HG03139 (cell line): ENCODE results near the gene POC1B.

ENCODE experiments used
- ATAC-seq: cut with Tn5 transposase; IDR thresholded peaks from one replicate; pipeline ENCODE4 v1.9.1; 2021; ENCODE audit not compliant: unreplicated experiment

Gene POC1B

DNA sequence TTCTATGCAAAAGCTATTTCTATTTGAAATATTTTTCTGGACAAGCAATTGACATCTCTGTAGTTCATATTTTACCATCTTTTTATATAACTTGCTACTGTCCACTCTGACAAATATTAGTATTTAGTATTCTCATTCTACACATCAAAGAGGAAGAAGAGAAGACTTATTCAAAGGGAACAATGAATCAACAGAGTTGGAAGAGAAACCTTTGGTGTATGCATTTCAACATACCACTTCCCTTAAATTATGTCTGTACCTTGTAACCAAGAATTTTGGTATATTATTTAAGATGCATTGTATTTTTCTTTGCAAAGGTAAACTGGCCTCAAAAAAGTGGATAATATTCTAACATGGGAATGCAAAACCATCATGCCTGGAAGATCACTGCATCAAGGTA, 101.5 kb downstream of the POC1B start:
- ATAC-seq: no peak

DNA sequence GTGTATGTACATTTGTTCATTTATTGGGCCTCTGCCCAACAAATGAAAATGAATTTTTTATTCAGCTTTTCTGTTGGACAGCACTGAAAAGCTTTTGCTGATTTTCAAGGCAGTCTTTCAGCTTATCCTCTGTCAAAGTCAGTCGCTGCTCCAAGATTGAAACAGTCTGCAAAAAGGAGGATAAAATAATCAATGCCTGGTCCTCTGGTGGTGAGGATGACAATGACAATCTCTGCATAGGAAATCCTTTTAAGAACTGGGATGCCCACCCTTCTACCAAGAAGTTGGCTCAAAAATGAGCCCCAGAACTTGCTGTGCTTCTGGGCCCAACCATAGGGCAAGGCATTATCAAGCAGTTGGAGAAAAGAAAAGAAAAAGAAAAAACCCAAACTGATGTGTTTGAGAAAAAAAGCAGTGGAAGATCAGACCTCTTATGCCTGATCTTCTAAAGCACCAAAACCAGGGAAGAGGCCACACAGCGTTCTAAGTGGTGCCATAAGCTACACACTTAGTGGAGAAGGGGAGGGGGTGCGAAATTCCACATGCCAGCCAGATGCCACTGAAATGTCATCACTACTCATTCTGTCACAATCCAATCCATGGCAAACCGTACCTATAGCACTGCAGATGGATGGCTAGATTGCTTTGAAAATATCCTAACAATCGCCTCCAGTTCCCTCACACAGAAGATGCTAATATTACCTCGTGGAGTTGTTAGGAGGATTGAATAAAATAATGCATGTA, 104.6 kb downstream of the POC1B start:
- ATAC-seq: no peak

DNA sequence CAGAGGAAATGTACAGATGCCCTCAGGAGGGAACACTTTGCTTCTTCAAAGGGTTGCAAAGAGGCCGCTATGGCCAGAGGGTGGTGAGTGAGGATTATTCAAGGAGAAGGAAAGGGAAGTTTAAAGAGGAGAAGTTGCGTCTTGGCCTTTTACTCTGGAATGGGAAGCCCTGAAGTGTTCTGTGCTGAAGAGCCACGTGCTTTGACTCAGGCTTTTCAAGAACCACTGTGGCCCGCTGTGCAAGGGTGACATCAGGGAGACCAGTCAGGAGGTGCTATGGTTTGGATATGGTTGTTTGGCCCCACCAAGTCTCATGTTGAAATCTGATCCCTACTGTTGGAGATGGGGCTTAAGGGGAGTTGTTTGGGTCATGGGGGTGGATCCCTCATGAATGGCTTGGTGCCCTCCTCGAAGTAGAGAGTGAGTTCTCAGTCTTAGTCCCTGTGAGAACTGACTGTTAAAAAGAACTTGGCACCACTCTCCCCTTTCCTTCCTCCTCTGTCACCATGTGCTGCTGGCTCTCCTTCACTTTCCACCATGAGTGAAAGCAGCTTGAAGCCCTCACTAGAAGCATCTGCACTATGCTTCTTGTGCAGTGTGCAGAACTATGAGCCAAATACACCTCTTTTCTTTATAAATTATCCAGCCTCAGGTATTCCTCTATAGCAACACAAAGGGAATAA, 107.5 kb downstream of the POC1B start:
- no peak for ATAC-seq

DNA sequence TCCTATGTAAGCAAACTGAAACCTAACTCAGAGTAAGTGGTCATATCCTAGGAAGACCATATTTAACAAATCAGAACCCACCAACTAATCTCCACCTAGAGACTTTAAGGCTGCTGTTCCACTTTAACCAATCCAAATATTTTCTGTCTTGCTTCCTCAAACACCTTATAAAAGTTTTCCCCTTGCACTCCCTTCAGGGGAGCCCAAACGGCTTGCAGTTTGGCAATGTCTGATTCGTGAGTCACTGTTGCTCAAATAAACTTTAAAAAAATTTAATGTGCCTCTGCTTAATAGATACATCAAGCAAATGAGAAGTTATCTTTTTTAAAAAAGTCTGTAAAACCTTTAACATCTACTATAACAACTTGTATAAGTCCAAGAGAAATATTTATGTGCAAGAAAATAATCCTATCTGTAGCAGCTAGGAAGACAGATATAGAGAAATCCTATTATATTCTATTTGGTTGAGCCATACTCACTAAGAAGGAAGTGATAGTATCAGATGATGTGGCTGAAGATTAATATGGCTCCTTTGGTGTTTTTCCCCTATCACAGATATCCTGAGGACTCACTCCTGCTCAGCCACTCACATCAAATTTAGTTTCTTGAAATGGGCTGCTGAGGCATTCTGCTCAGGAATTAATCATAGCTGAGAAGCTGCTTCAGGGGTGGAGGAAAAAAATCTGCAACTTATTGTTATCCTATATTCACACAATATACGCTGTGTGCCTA, 108.4 kb downstream of the POC1B start:
- no peak for ATAC-seq

DNA sequence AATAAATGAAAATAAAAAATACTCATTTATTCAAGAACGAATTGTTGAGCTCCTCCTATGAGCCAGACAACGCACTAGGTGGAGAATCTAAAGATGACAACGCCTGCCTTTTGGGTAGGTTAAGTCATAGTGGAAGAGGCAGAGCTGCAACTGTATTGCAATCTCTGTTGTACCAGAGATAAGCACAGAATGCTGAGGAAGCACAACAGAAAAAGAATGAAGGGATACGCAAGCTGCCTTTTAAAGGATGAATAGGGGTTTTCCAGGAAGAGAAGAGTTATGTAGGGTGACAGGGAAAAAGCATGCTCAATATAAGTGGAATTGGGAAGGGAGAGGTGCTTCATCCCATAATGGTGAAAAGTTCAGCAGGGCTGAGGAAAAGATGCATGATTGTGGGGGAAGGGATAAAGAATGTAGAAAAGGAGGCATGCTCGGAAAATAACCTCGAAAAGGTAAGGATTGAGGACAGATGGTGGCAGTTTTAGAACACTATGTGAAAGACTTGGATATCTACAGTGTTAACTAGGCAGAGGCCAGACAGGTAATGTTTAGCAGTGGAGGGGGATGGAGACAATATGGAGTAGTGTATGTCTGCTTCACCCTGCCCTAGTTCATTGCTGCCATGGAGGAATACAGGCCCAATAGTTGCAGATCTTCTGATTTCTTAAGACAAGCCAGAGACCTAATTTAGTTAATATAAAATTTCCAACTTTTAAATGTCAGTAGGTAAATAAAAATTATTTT, 109.6 kb downstream of the POC1B start:
- no peak for ATAC-seq

DNA sequence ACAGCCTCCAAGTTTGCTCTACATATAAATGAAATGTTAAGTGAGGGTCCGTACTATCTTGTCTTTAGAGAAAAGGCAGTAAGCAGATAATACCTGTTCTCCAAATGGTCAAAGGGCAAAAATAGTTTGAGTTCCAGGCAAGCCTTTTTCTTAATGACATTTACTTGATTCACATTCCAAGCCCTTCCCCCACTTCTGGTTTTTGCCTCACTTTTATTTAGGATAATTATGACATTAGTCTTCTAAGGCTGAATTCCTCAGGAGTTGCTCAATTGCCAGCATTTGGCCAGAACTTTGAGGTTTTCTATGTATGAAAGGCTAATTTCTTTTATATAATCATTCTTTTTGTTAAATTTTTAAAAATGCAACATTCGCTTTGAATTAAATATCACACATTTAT, 111.0 kb downstream of the POC1B start:
- no peak for ATAC-seq

DNA sequence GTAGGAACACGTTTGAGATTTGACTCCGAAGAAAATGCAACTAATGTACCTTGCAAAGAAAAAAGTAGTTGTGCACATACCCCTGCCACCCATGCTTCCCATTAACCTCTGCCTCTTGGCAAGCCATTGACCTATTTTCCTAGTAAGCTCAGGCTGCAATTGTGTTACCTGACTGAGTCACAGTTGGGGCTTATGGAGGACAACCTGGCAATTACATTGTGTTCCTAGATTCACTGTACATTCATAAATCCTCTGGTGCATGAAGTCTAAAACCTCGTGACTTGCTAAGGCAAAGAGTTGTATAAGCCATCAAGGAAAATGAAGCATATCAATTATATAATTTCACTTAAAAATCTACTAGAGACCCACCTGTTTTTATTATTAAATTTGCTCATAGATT, 111.5 kb downstream of the POC1B start:
- no peak for ATAC-seq

DNA sequence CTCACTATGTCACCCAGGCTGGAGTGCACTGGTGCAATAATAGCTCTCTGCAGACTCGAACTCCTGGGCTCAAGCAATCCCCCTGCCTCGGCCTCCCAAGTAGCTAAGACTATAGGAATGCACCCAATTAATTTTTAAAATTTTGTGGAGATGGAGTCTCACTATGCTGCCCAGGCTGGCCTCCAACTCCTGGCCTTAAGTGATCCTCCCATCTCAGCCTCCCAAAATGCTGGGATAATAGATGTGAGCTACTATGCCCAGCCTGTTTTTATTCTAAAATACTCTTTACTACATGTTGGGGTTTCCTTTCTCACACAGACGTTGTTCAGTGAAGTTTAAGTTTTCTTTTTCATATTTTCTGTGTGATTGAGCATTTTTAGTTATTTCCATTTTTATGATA, 112.6 kb downstream of the POC1B start:
- no peak for ATAC-seq

DNA sequence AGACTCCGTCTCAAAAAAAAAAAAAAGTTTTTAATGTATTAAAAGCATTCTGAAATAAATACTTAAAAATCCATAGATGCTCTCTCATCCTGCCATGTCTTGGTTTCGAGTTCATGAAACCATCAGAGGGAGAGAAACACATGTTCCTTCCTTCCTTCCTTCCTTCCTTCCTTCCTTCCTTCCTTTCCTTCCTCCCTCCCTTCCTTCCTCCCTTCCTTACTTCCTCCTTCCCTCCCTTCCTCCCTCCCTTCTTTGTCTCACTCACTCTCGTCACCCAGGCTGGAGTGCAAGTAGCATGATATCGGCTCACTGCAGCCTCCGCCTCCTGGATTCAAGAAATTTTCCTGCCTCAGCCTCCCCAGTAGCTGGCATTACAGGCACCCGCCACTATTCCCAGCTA, 113.2 kb downstream of the POC1B start:
- ATAC-seq: no peak

DNA sequence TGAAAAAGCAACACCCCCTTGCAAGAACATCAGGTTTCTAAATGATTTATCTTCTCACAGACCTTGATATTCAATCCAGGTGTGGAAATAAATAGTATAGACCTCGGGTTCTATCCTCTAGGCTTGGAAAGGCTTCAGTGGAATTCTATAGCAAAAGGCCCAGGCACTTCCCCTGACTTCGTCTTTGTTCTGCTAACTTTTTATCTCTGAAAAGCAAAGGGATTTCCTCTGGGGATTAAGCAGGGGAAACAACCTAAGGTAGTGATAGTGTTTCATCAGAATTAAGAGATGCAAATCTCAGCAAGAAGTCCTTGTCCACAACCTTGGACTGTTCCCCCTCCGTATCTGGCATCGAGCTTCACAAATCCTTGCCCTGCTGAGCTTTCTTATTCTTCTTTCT, 114.0 kb downstream of the POC1B start:
- no peak for ATAC-seq

DNA sequence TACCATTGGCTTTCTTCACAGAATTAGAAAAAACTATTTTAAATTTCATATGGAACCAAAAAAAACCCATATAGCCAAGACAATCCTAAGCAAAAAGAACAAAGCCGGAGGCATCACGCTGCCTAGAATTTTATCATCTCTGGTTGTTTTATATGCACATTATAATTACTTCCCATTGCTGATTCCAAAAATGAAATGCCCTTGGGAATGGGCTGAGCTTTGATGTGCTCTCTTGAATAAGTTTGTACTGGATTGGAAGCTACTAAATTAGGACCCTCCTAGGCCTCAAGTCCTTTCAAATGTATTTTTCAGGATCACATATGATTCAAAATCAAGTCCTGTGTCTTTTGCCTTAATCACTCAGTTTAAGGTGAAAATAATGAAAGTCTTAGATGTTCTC, 114.6 kb downstream of the POC1B start:
- no peak for ATAC-seq

DNA sequence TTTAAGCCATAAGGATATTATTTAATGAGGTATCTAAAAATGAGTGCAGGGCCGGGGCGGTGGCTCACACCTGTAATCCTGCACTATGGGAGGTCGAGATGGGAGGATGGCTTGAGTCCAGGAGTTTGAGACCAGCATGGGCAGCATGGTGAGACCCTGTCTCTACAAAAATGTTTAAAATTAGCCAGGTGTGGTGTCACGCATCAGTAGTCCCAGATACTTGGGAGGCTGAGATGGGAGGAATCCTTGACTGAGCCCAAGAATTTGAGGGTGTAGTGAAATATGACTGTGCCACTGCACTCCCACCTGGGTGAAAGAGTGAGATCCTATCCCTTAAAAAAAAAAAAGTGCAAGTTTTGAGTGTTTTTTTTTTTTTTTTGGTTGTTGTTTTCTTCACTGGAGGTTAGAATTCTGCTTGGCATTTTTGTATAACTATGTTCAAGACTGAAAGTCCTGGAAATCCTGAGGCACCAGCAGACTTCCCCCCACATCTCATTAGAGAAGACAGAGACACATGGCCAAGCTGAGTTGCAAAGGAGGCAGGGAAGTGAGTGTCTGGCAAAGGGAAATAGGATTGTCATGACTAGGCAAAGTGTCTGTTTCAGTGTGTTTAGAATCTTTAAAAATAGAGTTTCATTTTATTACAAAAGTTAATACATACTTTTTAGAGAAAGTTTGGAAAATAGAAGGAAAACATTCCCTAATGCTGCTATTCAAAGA, 120.1 kb downstream of the POC1B start:
- ATAC-seq: no peak

DNA sequence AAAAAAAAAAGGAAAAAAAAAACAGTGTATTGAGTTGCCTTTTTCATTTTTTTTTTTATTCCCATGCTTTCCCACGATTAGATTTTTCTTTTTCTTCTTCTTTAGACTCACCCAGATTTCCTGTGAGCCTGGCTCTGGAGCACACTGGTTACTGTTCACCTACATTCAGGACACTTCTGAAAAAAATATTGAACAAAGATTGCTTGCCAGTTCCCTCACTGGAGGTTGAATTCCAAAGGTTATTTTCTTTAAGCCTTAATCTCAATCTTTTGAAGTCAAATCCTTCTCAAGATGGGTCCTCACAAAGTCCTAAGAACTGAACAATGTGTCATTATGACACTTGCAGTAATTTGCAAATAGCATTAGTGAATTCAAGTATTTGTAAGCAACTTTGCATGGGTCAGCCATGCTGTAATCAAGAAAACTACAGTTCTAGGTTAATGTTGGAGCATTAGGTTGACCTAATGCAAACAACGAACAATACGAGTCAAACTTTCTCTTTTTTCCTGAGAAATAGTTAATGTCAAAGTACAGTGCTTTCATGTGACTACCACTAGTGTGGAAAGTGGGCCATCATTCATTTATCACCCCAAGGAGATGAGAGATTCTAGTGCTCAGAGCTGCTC, 124.3 kb downstream of the POC1B start:
- no peak for ATAC-seq

DNA sequence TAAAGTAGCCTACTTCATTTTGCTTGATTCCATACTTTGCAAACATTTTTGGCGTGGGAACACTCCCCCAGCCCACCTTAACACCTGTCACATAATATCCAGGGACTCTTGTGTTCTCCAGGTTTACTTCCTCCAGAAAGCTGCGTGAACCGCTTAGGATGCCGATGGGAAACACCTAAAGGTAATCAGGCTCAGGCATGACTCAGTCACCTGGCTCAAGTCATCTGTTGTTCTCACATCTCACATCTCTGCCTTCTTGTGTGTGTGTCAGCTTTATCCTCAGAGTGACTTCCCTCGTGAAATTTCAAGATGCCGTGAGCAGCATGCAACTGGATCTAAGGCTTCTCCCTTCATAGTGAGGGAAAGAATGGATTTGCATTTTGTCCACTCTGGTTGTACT, 125.4 kb downstream of the POC1B start:
- no peak for ATAC-seq

DNA sequence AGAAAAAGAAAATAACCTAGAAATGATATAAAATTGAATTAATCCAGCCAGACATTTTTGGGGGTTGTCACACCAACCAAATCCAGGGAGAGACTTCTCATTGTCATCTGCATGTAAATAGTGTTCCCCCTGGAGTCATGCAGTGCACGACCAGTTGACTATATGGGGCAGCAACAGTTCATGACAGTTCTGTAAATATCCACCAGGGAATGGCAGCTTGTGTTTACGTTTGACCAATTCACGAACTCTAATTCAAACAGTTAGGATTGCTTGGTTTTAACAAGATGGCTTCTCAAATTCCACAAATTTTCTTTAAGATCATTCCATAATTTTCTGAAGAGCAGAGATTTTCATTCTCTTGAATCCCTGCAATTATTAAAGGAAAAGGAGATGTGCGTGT, 130.1 kb downstream of the POC1B start:
- no peak for ATAC-seq

DNA sequence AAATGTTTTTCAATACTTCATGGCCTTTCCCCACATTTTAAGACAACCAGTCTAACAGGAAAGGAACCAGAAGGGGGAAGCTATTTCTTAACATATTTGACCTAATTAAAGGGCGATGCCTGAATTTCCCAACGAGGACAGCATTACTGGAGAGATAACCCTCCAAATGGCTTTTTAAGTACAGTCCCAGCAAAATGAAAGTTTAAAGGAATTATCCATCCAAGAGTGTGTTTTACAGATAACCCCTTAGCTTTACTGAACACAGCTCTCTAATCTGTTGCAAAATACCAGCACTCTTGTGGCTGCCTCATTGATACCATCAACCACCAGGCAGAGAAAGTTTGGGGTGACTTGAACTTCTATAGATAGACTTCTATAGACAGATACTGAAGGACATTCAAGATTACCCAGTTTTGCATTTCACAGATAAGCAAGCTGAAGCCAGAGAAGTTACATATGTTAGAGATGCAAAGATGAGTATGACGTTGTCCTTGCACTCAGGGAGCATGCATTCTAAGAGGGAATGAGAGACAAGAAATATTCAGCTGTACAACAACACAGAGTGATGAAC, 132.2 kb downstream of the POC1B start:
- ATAC-seq: no peak

DNA sequence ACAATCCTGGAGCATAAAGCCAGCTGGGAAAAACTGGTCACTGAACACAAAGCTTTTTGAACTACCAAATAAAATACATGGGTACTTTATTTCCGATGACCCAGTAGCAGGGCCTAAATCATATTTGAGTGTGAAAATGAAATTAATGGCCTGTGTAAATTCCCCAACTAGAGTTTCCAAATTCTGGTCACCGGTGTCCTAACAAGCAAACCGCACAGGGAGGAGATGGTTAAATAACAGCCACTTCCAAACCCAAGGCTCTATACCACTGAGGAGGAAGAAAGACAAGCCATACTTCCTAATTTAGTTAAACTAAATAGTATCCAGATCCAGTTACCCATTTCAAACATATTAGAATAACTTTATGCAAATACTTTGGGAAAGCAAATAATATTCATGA, 133.5 kb downstream of the POC1B start:
- no peak for ATAC-seq

DNA sequence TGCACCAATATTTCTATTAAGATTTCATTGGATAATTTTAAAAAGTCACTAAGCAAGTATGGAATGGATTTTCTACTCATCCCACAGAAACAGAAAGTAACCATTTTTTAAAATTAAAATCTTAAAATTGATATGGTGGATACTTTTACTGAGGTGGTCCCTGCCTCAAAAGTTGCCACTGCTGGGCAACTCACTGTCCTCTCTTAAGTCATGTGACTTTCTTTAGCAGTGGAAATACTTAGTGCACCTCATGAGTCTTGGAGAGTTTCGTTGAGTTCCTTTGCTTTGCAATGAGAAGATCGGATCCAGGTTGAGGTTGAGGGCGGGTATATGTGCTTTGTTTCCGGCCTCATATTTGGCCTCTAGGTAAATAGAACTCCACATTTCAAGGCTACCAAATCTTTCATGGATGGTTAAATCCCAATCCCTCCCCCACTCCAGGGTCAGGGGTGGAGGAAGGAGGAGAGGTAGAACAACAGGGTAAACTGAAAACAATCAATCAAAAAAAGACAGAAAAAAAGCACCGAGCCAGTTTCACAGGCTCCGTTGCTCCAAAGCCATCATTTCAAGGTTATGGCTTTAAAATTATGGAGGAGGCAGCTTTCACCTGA, 134.0 kb downstream of the POC1B start:
- no peak for ATAC-seq

DNA sequence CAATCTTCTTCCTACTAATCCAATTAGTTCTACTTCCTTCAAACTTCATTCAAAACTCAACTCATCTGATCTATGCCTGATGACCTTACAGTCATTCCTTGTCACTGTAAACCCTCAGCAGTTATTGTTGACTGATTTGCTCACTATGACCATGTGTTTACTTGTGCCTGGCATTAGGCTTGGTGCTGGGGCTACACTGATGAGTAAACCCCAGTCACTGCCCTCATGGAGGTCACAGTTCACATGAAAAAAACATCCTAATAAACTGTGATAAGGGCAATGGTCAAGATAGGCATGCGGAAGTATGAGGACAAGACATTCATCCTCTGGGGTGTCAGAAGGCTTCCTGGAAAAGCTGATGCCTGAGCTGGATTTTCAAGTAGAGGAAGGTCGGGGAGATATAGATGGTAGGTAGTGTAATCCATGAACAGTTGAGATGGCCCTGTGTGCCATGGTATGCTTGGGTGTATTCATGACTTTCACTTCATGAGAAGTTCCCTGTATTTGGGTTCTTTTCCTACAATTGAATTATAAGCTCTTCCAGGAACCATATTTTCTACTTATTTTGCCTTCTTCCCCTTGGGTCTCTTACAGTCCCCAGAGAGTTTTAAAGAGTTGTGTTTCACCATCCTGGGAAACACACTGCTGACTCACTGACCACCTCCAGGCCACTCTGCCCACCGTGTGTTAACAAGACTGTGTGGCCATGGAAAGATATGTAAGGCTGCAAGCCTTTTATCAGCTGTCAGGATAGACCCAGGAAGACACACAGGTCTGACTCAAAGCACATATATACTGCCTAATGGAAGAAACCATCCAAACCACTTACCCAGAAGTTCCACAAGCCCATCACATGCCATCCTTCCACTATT, 134.8 kb downstream of the POC1B start:
- ATAC-seq: no peak
